H1 (cell line): ENCODE results near the gene MYL5. TPM values are rescaled to one million over a fixed set of nuclear protein-coding genes. Genes with fewer than 3 reads are reported as not detected.

Experiments used
- CTCF ChIA-PET: fragments of 300-600 bp; sonication (Branson Sonifier 250); formaldehyde crosslinking; loops from one replicate; lab custom pipeline; 2021; ENCODE audit not compliant: partially characterized antibody; lab: Charles Lee
- POLR2A ChIA-PET: fragments of 300-600 bp; sonication (Branson Sonifier 250); formaldehyde crosslinking; loops from one replicate; lab custom pipeline; 2021; ENCODE audit warnings: inconsistent platforms; ENCODE audit not compliant: partially characterized antibody; lab: Charles Lee
- DNase-seq, 2 experiments: peaks; one replicate each; pipeline versions ENCODE4 v3.0.0 to v3.0.0-alpha.2; 2010 to 2022; ENCODE audit warnings: low spot score in 2 of 2, low read depth in 1 of 2, mixed read lengths in 1 of 2
- FAIRE-seq: peaks from 2 replicates; lab custom pipeline; 2011; peaks lifted over from hg19 to GRCh38; lab: Jason Lieb, UNC
- H2AFZ ChIP-seq: 2 replicates; pipeline ENCODE4 v1.8.1; 2012; ENCODE audit warnings: low read length, inconsistent platforms
- H2AK5ac ChIP-seq: 2 replicates; pipeline ENCODE4 v1.6.1; 2013; ENCODE audit warnings: low read depth, low read length
- H2BK120ac ChIP-seq: replicated peaks from 2 replicates; pipeline ENCODE3; 2013; ENCODE audit warnings: low read depth, low read length, inconsistent platforms
- H2BK12ac ChIP-seq: 2 replicates; pipeline ENCODE4 v1.6.1; 2013; ENCODE audit warnings: low read depth, low read length
- H2BK15ac ChIP-seq: 2 replicates; pipeline ENCODE4 v1.6.1; 2013; ENCODE audit warnings: low read length
- H2BK20ac ChIP-seq: 2 replicates; pipeline ENCODE4 v1.6.1; 2013; ENCODE audit warnings: low read length
- H2BK5ac ChIP-seq: 2 replicates; pipeline ENCODE4 v1.6.1; 2013; ENCODE audit warnings: low read depth, low read length
- H3K14ac ChIP-seq: 2 replicates; pipeline ENCODE4 v1.6.1; 2013; ENCODE audit warnings: inconsistent platforms; ENCODE audit not compliant: insufficient read length
- H3K18ac ChIP-seq: 2 replicates; pipeline ENCODE4 v1.6.1; 2013; ENCODE audit warnings: low read length; ENCODE audit errors: extremely low read depth
- H3K23ac ChIP-seq: 2 replicates; pipeline ENCODE4 v1.6.1; 2013; ENCODE audit warnings: inconsistent platforms; ENCODE audit not compliant: insufficient read length
- H3K23me2 ChIP-seq: 2 replicates; pipeline ENCODE4 v1.6.1; 2013; ENCODE audit warnings: low read depth, low read length
- H3K27ac ChIP-seq: 2 replicates; pipeline ENCODE4 v1.6.1; 2011; ENCODE audit warnings: low read depth, low read length, inconsistent platforms
- H3K27me3 ChIP-seq, 4 experiments: replicated peaks in 1 of 4; 1 replicate in 1 of 4; 2 replicates in 3 of 4; pipeline versions ENCODE4 v1.6.1 to v1.8.1; 2011 to 2013; ENCODE audit warnings: low read length in 3 of 4, mild to moderate bottlenecking in 3 of 4, inconsistent platforms in 2 of 4, mixed read lengths in 2 of 4, moderate library complexity in 1 of 4; ENCODE audit not compliant: control insufficient read depth in 3 of 4, insufficient read depth in 3 of 4; ENCODE audit errors: extremely low read depth in 1 of 4
- H3K36me3 ChIP-seq, 4 experiments: 2 replicates each; pipeline versions ENCODE4 v1.6.1 to v1.8.1; 2011 to 2013; ENCODE audit warnings: mild to moderate bottlenecking in 4 of 4, low read length in 3 of 4, moderate library complexity in 2 of 4, control low read depth in 1 of 4, inconsistent platforms in 1 of 4; ENCODE audit not compliant: insufficient read depth in 4 of 4, control insufficient read depth in 2 of 4
- H3K4ac ChIP-seq: replicated peaks from 2 replicates; pipeline ENCODE3; 2013; ENCODE audit warnings: low read length, low read depth, mixed read lengths, inconsistent platforms; ENCODE audit not compliant: insufficient read length
- H3K4me1 ChIP-seq, 4 experiments: replicated peaks in 1 of 4; 1 replicate in 1 of 4; 2 replicates in 3 of 4; pipeline versions ENCODE4 v1.6.1 to v1.8.1; 2011 to 2013; ENCODE audit warnings: low read length in 3 of 4, inconsistent platforms in 2 of 4, mixed read lengths in 1 of 4; ENCODE audit not compliant: insufficient read depth in 4 of 4, control insufficient read depth in 3 of 4
- H3K4me2 ChIP-seq, 2 experiments: 2 replicates each; pipeline versions ENCODE4 v1.6.1 to v1.8.1; 2011 to 2013; ENCODE audit warnings: low read depth in 2 of 2, low read length in 2 of 2, control low read depth in 1 of 2, inconsistent platforms in 1 of 2, mild to moderate bottlenecking in 1 of 2; ENCODE audit not compliant: insufficient read depth in 1 of 2
- H3K4me3 ChIP-seq, 4 experiments: fragments of 200-600, 300-600 bp in 1 of 4; sonication (generic), shearing (Covaris generic), sonication (Bioruptor Twin) in 1 of 4; 2 replicates each; pipeline versions ENCODE4 v1.5.1 to v1.8.1; 2011 to 2016; ENCODE audit warnings: low read length in 4 of 4, low read depth in 3 of 4, control low read depth in 2 of 4, inconsistent platforms in 2 of 4, mild to moderate bottlenecking in 2 of 4, mixed read lengths in 1 of 4, moderate library complexity in 1 of 4; ENCODE audit not compliant: insufficient read depth in 2 of 4; ENCODE audit errors: extremely low read depth in 1 of 4
- H3K56ac ChIP-seq: replicated peaks from 2 replicates; pipeline ENCODE3; 2013; ENCODE audit warnings: low read depth, mild to moderate bottlenecking, mixed read lengths, low read length, inconsistent platforms; ENCODE audit not compliant: insufficient read length
- H3K79me1 ChIP-seq: 2 replicates; pipeline ENCODE4 v1.6.1; 2013; ENCODE audit warnings: low read depth, low read length, control low read depth
- H3K79me2 ChIP-seq, 2 experiments: 2 replicates each; pipeline versions ENCODE4 v1.6.1 to v1.8.1; 2012 to 2013; ENCODE audit warnings: low read length in 2 of 2, mild to moderate bottlenecking in 2 of 2, inconsistent platforms in 1 of 2; ENCODE audit not compliant: insufficient read depth in 2 of 2, control insufficient read depth in 1 of 2
- H3K9ac ChIP-seq, 4 experiments: replicated peaks in 1 of 4; 1 replicate in 1 of 4; 2 replicates in 3 of 4; pipeline versions ENCODE4 v1.6.1 to v1.8.1; 2011 to 2013; ENCODE audit warnings: low read depth in 3 of 4, low read length in 3 of 4, control low read depth in 2 of 4, mild to moderate bottlenecking in 2 of 4, moderate library complexity in 2 of 4, inconsistent platforms in 1 of 4; ENCODE audit errors: extremely low read depth in 1 of 4
- H3K9me3 ChIP-seq, 2 experiments: 2 replicates each; pipeline versions ENCODE4 v1.6.1 to v1.8.1; 2012 to 2013; ENCODE audit warnings: mild to moderate bottlenecking in 2 of 2, moderate library complexity in 2 of 2, control low read depth in 1 of 2, inconsistent platforms in 1 of 2, low read depth in 1 of 2, low read length in 1 of 2, mixed read lengths in 1 of 2; ENCODE audit not compliant: insufficient read depth in 2 of 2
- H4K20me1 ChIP-seq, 2 experiments: replicated peaks in 1 of 2; 2 replicates each; pipeline versions ENCODE3 to v1.8.1; 2011 to 2013; ENCODE audit warnings: inconsistent platforms in 2 of 2, low read length in 2 of 2, mild to moderate bottlenecking in 1 of 2; ENCODE audit not compliant: insufficient read depth in 2 of 2, control insufficient read depth in 1 of 2
- H4K5ac ChIP-seq: 2 replicates; pipeline ENCODE4 v1.6.1; 2013; ENCODE audit warnings: low read length, low read depth, mixed read lengths, inconsistent platforms; ENCODE audit not compliant: insufficient read length
- H4K8ac ChIP-seq: 2 replicates; pipeline ENCODE4 v1.8.0; 2013; ENCODE audit warnings: mild to moderate bottlenecking, moderate library complexity, low read length, inconsistent platforms; ENCODE audit not compliant: insufficient read depth; ENCODE audit errors: extremely low read depth
- H4K91ac ChIP-seq: replicated peaks from 2 replicates; pipeline ENCODE3; 2013; ENCODE audit warnings: low read length, mixed read lengths, inconsistent platforms; ENCODE audit not compliant: insufficient read length
- CBX5 ChIP-seq: fragments of 300-800, 300-1000 bp; sonication (generic); IDR thresholded peaks from 2 replicates; pipeline ENCODE4 v1.7.1; 2016; ENCODE audit warnings: antibody characterized with exemption, low read length, low read depth
- POLR2A ChIP-seq, 2 experiments: IDR thresholded peaks; 1 replicate in 1 of 2; 2 replicates in 1 of 2; pipeline ENCODE4 v1.6.1; 2011; ENCODE audit warnings: low read depth in 2 of 2, low read length in 2 of 2, mild to moderate bottlenecking in 2 of 2; ENCODE audit errors: control extremely low read depth in 1 of 2
- RAD21 ChIP-seq, 2 experiments: IDR thresholded peaks in 1 of 2; conservative IDR thresholded peaks in 1 of 2; 2 replicates each; pipeline ENCODE4 v1.6.1; 2011; ENCODE audit warnings: low read depth in 2 of 2, low read length in 2 of 2, improper control_type of control experiment in 1 of 2, inconsistent platforms in 1 of 2, mild to moderate bottlenecking in 1 of 2, moderate library complexity in 1 of 2
- SIN3A ChIP-seq, 2 experiments: IDR thresholded peaks in 1 of 2; conservative IDR thresholded peaks in 1 of 2; 2 replicates each; pipeline ENCODE4 v1.6.1; 2011 to 2012; ENCODE audit warnings: low read length in 2 of 2, improper control_type of control experiment in 1 of 2, low read depth in 1 of 2, mild to moderate bottlenecking in 1 of 2
- SP4 ChIP-seq: IDR thresholded peaks from 2 replicates; pipeline ENCODE4 v1.6.1; 2012; ENCODE audit warnings: low read length, inconsistent platforms
- WGBS, 2 experiments: shearing (Covaris generic) in 1 of 2; methylation state at CpG; one replicate each; pipeline versions ENCODE4 v1.1.6 to v1.1.7; 2013 to 2015; ENCODE audit warnings: low lambda C conversion rate in 2 of 2, mixed read lengths in 2 of 2, inconsistent platforms in 1 of 2, low coverage in 1 of 2, missing lambda C conversion rate in 1 of 2; ENCODE audit not compliant: insufficient replicate concordance in 2 of 2, insufficient coverage in 1 of 2, insufficient read length in 1 of 2; ENCODE audit errors: extremely low coverage in 1 of 2, missing lambda C conversion rate in 1 of 2; 5-methylcytosine and 5-hydroxymethylcytosine counted together
- polyA plus RNA-seq, 7 experiments: library from polyadenylated mRNA; depleted of rRNA in 3 of 7; stranded (reverse) in 5 of 7; unstranded in 2 of 7; fragments of >200 nt in 5 of 7; fragments of 200-250 nt in 2 of 7; gene quantifications; 1 replicate in 5 of 7; 2 replicates in 1 of 7; 4 replicates in 1 of 7; pipeline versions ENCODE4 v1.2.1 to v1.2.3, GENCODE V29; 2011 to 2013; ENCODE audit warnings: missing spikeins in 2 of 7, mixed read lengths in 2 of 7
- total RNA-seq: library from RNA; stranded (reverse); fragmentation: NEBNext Ultra II Directional; extraction: Animal tissue kit (Norgen Biotek cat#: 25700); gene quantifications from 2 replicates; pipeline ENCODE4 v1.2.1, GENCODE V29; 2021

MYL5 gene
- total and polyA plus RNA-seq, 2 of the 8 experiments (the other 6 are each of a cell fraction or from before 2014, with no cell fraction given), result 5.7 to 6.8 TPM

DNA sequence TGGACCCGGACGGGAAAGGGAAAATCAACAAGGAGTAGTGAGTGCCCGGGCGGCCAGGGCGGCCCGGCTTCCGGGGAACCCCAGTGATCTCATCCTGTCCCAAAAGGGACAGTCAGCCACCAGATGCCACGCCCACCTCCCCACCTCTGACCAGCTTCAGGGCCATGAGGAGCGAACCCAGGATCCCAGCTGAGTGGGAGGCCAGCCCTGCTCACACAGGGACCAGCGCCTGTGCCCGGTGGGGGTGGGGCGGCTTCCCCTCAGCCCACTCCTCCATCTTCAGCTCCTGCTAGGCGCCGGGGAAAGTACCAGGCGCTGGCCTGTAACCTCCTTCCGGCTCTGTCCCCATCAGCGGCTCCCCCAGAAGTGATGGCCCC is 6.2 kb downstream of the MYL5 start:
- H3K4me1 ChIP-seq, result peaks cover 0 to 19% (median 5%) of the 10 kb centered on the region in 4 experiments; a peak in 5 of 7 replicates
- no peak for FAIRE-seq
- H3K23me2 ChIP-seq, result no peaks in the 10 kb centered on the region
- H3K27me3 ChIP-seq, result no peaks in the 10 kb centered on the region; a peak in 2 of 7 replicates
- H3K4me2 ChIP-seq, result peak overlapping the region; percentile 58 to 62
- no peak overlapping the region for H3K14ac ChIP-seq
- no peak overlapping the region for H3K23ac ChIP-seq
- H2BK120ac ChIP-seq, result no peak overlapping the region
- no peak overlapping the region for H4K91ac ChIP-seq
- no peaks in the 10 kb centered on the region for H3K36me3 ChIP-seq
- H3K79me2 ChIP-seq, result no peaks in the 10 kb centered on the region
- H4K8ac ChIP-seq, result peak overlapping the region; percentile 71
- H2AK5ac ChIP-seq, result no peak overlapping the region
- no peak overlapping the region for H3K56ac ChIP-seq
- H4K5ac ChIP-seq, result no peak overlapping the region
- H3K4ac ChIP-seq, result no peak overlapping the region
- no peak overlapping the region for H3K27ac ChIP-seq
- no peak overlapping the region for H2BK20ac ChIP-seq
- no peaks in the 10 kb centered on the region for H3K9me3 ChIP-seq
- H2AFZ ChIP-seq, result no peak overlapping the region
- no peak for TF ChIP-seq CBX5
- TF ChIP-seq SP4, result no peak
- no peak for TF ChIP-seq RAD21 (IDR thresholded peaks at IDR 0.05 in 1 of 2, conservative IDR thresholded peaks at IDR 0.05 in 1 of 2; ENCODE audit: low read depth in 2 of 2, low read length in 2 of 2)
- peak in 1 of 2 experiments; percentile 30; a peak in 1 of 3 replicates for TF ChIP-seq POLR2A (IDR thresholded peaks at IDR 0.05; ENCODE audit: control extremely low read depth in 1 of 2, low read depth in 2 of 2, low read length in 2 of 2)
- 0 out of 4 replicates have a peak, but pooled peaks of 1 of the 2 experiments have one; percentile 12 for TF ChIP-seq SIN3A (conservative IDR thresholded peaks at IDR 0.05 in 1 of 2, IDR thresholded peaks at IDR 0.05 in 1 of 2; ENCODE audit: low read depth in 1 of 2, low read length in 2 of 2)
- TF ChIP-seq, all 59 proteins: peak for 2
- Histone ChIP-seq H3K4me3 (peak overlapping the region; percentile 18 to 74 (median 54)), H2BK5ac (no peak overlapping the region; the same call in 1 of the 2 replicates), H2BK12ac (0 out of 2 replicates have a peak overlapping the region, but pooled peaks have one; percentile 39), H3K18ac (no peak overlapping the region), H2BK15ac (0 out of 2 replicates have a peak overlapping the region, but pooled peaks have one; percentile 29), H3K79me1 (no peaks in the 10 kb centered on the region), H4K20me1 (peaks cover 0 to 14% of the 10 kb centered on the region in 2 experiments), H3K9ac (no peak overlapping the region)
- WGBS, 2 experiments, result 39% methylated on average over 7 of the region's 17 CpGs; no CpG with 5 or more reads in 1 of the 2 experiments
- POLR2A ChIA-PET, result interaction anchor here (0.6 to 6.3 kb wide), 10 partner anchors 8 to 1124 kb away, joined by 3 to 34 read pairs (median 3); partner anchors contain the start of genes ATP5ME, MYL5, PCGF3 and PDE6B
- CTCF ChIA-PET, result interaction anchor here (1.3 to 1.4 kb wide), 3 partner anchors 20 to 78 kb away, joined by 3 to 4 read pairs (median 4); no protein-coding TSS in a partner anchor
- peak in 1 of 2 experiments; percentile 74 for DNase-seq
